Psoas muscle (tissue), 8 donors: ENCODE results near the gene RCOR1. TPM values are rescaled to one million over a fixed set of nuclear protein-coding genes. Genes with fewer than 3 reads are reported as not detected.

ENCODE experiments used
- ATAC-seq, 4 donors: fragments of 200-7000 bp; cut with Tn5 transposase; one replicate each; pipeline ENCODE4 v1.9.1; 2020; ENCODE audit warnings: moderate library complexity in 3 of 4, mild to moderate bottlenecking in 2 of 4
- DNase-seq, 2 donors: peaks; one replicate each; pipeline ENCODE4 v3.0.0-alpha.2; 2020
- H3K27ac ChIP-seq: fragments of 200-600 bp; one replicate; pipeline ENCODE4 v1.8.0; 2022
- H3K27me3 ChIP-seq, 3 donors: fragments of 200-600 bp in 1 of 3; one replicate each; pipeline versions ENCODE4 v1.6.1 to v1.8.0; 2013 to 2022; ENCODE audit warnings: low read length in 2 of 3, mild to moderate bottlenecking in 2 of 3, moderate library complexity in 1 of 3; ENCODE audit not compliant: insufficient read depth in 3 of 3
- H3K36me3 ChIP-seq, 2 donors: fragments of 200-600 bp in 1 of 2; one replicate each; pipeline versions ENCODE4 v1.6.1 to v1.8.0; 2013 to 2022; ENCODE audit warnings: low read depth in 1 of 2, mild to moderate bottlenecking in 1 of 2, moderate library complexity in 1 of 2; ENCODE audit not compliant: insufficient read depth in 1 of 2
- H3K4me1 ChIP-seq: fragments of 200-600 bp; one replicate; pipeline ENCODE4 v1.8.0; 2022
- H3K4me3 ChIP-seq: fragments of 200-600 bp; one replicate; pipeline ENCODE4 v1.8.0; 2022; ENCODE audit warnings: mild to moderate bottlenecking
- H3K9me3 ChIP-seq: fragments of 200-600 bp; one replicate; pipeline ENCODE4 v1.8.0; 2022
- CTCF ChIP-seq: fragments of 200-600 bp; IDR thresholded peaks from one replicate; pipeline ENCODE4 v1.8.0; 2022; ENCODE audit warnings: antibody characterized with exemption
- WGBS, 3 donors: extraction: QIAGEN DNeasy Blood & Tissue Kit; methylation state at CpG; one replicate each; pipeline versions ENCODE4 v1.1.6 to v1.1.7; 2013; 5-methylcytosine and 5-hydroxymethylcytosine counted together
- intact Hi-C, 2 donors: fragments of 100-400 bp; cut with DNase I; formaldehyde crosslinking; loops; one replicate each; pipeline versions ENCODE4 v1.11.0 to v1.14.2; 2022
- polyA plus RNA-seq, 3 donors: library from polyadenylated mRNA; stranded (reverse); fragments of 200-250 nt; gene quantifications; one replicate each; pipeline ENCODE4 v1.2.3, GENCODE V29; 2013
- total RNA-seq, 4 donors: library from RNA; stranded (reverse); fragmentation: NEBNext Ultra II Directional in 2 of 4; extraction: Animal tissue kit (Norgen Biotek cat#: 25700) in 2 of 4; gene quantifications; one replicate each; pipeline versions ENCODE4 v1.2.1 to v1.2.4, GENCODE V29; 2021 to 2023
- donor health status: healthy with polysubstance abuse.
- donor health status: DM: no; HTN: no; CAD: no; lungs with moderate emphysema.
- donor health status: Bipolar disorder and iron deficiency.
- donor health status: healthy.
- donor health status: DM: yes; HTN: yes; CAD: no.
- donor health status: DM: no; HTN: no; CAD: no.
- donor health status: DM: no; HTN: no; CAD: no.
- donor health status: DM: yes; HTN: yes; CAD: no.

The RCOR1 gene
- total and polyA plus RNA-seq, 7 donors, result 6.0 to 17.7 (median 14.3) TPM

- no peak for TF ChIP-seq CTCF
- H3K27me3 ChIP-seq, result no peaks in the 10 kb centered on the region
- peaks cover 34% of the 10 kb centered on the region for H3K4me1 ChIP-seq
- no peak overlapping the region for H3K4me3 ChIP-seq
- no peak for ATAC-seq
- WGBS, 3 donors, result 79 to 86% (median 80%) methylated on average over 4 of the region's 4 CpGs
- no peak overlapping the region for H3K27ac ChIP-seq
- DNase-seq, result no peak
- no peaks in the 10 kb centered on the region for H3K9me3 ChIP-seq
- no peaks in the 10 kb centered on the region for H3K36me3 ChIP-seq
- intact Hi-C loops, result no loop called here
These were observed 11.0 kb downstream of the RCOR1 start for GRCh38 chr14:102603293-102603907.

- Histone ChIP-seq H3K27ac (no peak overlapping the region), H3K27me3 (no peaks in the 10 kb centered on the region), H3K4me1 (peaks cover 35% of the 10 kb centered on the region), H3K36me3 (no peaks in the 10 kb centered on the region), H3K4me3 (no peak overlapping the region), H3K9me3 (no peaks in the 10 kb centered on the region)
- intact Hi-C loops, result no loop called here
- WGBS, 3 donors, result 48 to 72% (median 54%) methylated on average over 2 of the region's 2 CpGs
- ATAC-seq (peak in 2 of 4 donors; percentile 15 to 41), DNase-seq (no peak)
- TF ChIP-seq CTCF, result no peak
These were observed 11.7 kb downstream of the RCOR1 start for GRCh38 chr14:102604183-102604582.

- ATAC-seq (peak in 3 of 4 donors; percentile 25 to 69 (median 52)), DNase-seq (no peak)
- Histone ChIP-seq H3K4me1 (peaks cover 38% of the 10 kb centered on the region), H3K4me3 (no peak overlapping the region), H3K36me3 (no peaks in the 10 kb centered on the region), H3K9me3 (no peaks in the 10 kb centered on the region), H3K27ac (no peak overlapping the region), H3K27me3 (no peaks in the 10 kb centered on the region)
- 22 to 40% (median 28%) methylated on average over 2 of the region's 2 CpGs for WGBS, 3 donors
- intact Hi-C loops, result no loop called here
- TF ChIP-seq CTCF, result no peak
These were observed 12.6 kb downstream of the RCOR1 start for GRCh38 chr14:102605029-102605428.

GRCh38 chr14:102606296-102606695 is 13.8 kb downstream of the RCOR1 start:
- WGBS, 3 donors, result 92 to 95% (median 93%) methylated on average over 4 of the region's 4 CpGs
- intact Hi-C loops, result no loop called here
- H3K27ac ChIP-seq, result no peak overlapping the region
- no peak for ATAC-seq
- no peaks in the 10 kb centered on the region for H3K9me3 ChIP-seq
- no peaks in the 10 kb centered on the region for H3K36me3 ChIP-seq
- H3K27me3 ChIP-seq, result no peaks in the 10 kb centered on the region
- no peak for TF ChIP-seq CTCF
- H3K4me3 ChIP-seq, result no peak overlapping the region
- peaks cover 38% of the 10 kb centered on the region for H3K4me1 ChIP-seq
- DNase-seq, result no peak

GRCh38 chr14:102608064-102608446 is 15.6 kb downstream of the RCOR1 start:
- H3K36me3 ChIP-seq, result no peaks in the 10 kb centered on the region
- H3K27ac ChIP-seq, result no peak overlapping the region
- no peaks in the 10 kb centered on the region for H3K9me3 ChIP-seq
- ATAC-seq, result no peak
- H3K27me3 ChIP-seq, result no peaks in the 10 kb centered on the region
- DNase-seq, result no peak
- H3K4me3 ChIP-seq, result no peak overlapping the region
- H3K4me1 ChIP-seq, result peaks cover 28% of the 10 kb centered on the region
- TF ChIP-seq CTCF, result no peak
- intact Hi-C loops, result no loop called here
- 88 to 90% (median 89%) methylated on average over 4 of the region's 4 CpGs for WGBS, 3 donors
